ENCODE results near the gene EIF4E3.

Gene EIF4E3

GRCh38 chr3:71725271-71725991 lies at the start of gene EIF4E3:
Gene EIF4E3, minus strand, starts transcription at chr3:71725402. Its CDS starts 35 bp downstream, at chr3:71725367.
- DNase-seq = peak; percentile 65

- no peak for DNase-seq
Observed at GRCh38 chr3:71771884-71772283, 46.7 kb upstream of the EIF4E3 start.

- DNase-seq = no peak
Observed at GRCh38 chr3:71771126-71771525, 45.9 kb upstream of the EIF4E3 start.

GRCh38 chr3:71763426-71763825 lies 38.2 kb upstream of the EIF4E3 start:
- no peak for DNase-seq

GRCh38 chr3:71760140-71760539 lies 34.9 kb upstream of the EIF4E3 start:
- DNase-seq = no peak

GRCh38 chr3:71759401-71759800 lies 34.2 kb upstream of the EIF4E3 start:
- DNase-seq = peak; percentile 57

- no peak for DNase-seq
Observed at GRCh38 chr3:71758091-71758490, 32.9 kb upstream of the EIF4E3 start.

GRCh38 chr3:71754610-71755253 lies 29.5 kb upstream of the EIF4E3 start:
- DNase-seq = no peak

GRCh38 chr3:71753701-71754609 lies 28.8 kb upstream of the EIF4E3 start, which contains the start of gene GPR27:
Gene GPR27, plus strand, starts transcription at chr3:71753855. Its CDS starts 195 bp downstream, at chr3:71754050.
- peak; percentile 33 for DNase-seq

GRCh38 chr3:71752831-71753700 lies 27.9 kb upstream of the EIF4E3 start:
- DNase-seq = no peak

- no peak for DNase-seq
Observed at GRCh38 chr3:71751602-71752001, 26.4 kb upstream of the EIF4E3 start.

GRCh38 chr3:71744738-71745137 lies 19.5 kb upstream of the EIF4E3 start:
- no peak for DNase-seq

GRCh38 chr3:71742621-71743020 lies 17.4 kb upstream of the EIF4E3 start:
- no peak for DNase-seq

GRCh38 chr3:71734881-71735280 lies 9.7 kb upstream of the EIF4E3 start:
- no peak for DNase-seq

- no peak for DNase-seq
Observed at GRCh38 chr3:71733319-71733718, 8.1 kb upstream of the EIF4E3 start.

- no peak for DNase-seq
Observed at GRCh38 chr3:71732637-71733036, 7.4 kb upstream of the EIF4E3 start.

- no peak for DNase-seq
Observed at GRCh38 chr3:71728632-71729342, 3.6 kb upstream of the EIF4E3 start.

GRCh38 chr3:71726146-71726545 lies 944 bp upstream of the EIF4E3 start:
- peak; percentile 16 for DNase-seq

GRCh38 chr3:71724584-71725270 lies 475 bp downstream of the EIF4E3 start:
- peak; percentile 28 for DNase-seq

- DNase-seq = no peak
Observed at GRCh38 chr3:71724171-71724453, 1.1 kb downstream of the EIF4E3 start.

- peak; percentile 58 for DNase-seq
Observed at GRCh38 chr3:71723452-71724170, 1.6 kb downstream of the EIF4E3 start.
